ENCODE measurements around the gene HELZ. TPM values are rescaled to one million over a fixed set of nuclear protein-coding genes. Genes with fewer than 3 reads are reported as not detected.
"Not testable (repeated sequence)": the region's sequence is repeated elsewhere in the genome, so short reads cannot be mapped to it uniquely, and the experiment has no call there.

HELZ gene
- total RNA-seq, 1 donor from 2014 or later = 51.1 TPM

DNA sequence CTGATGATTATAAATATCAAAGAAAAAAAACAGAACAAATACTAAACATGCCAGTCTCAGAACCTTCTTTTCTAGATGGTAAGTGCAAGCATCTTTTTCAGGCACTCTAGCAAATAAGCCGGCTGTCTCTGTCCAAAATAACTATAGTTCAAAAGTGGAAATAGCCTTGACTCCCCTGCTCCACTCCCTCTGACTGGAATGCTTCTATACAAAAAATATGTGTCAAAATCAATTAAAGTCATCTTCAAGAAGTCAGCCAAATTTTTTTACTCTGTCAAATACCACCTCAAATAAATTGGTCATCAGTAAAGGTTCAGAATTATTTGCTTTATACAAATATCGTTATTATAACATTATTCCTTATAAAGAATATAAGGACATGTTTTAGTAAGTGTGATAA, 117.1 kb downstream of the HELZ start:
- DNase-seq (ENCODE audit: low read depth) (no peak), FAIRE-seq (no peak)
- TF ChIP-seq CTCF (IDR thresholded peaks at IDR 0.05; ENCODE audit: insufficient read depth, low read length, severe bottlenecking) = no peak
- H3K36me3 ChIP-seq (ENCODE audit: control insufficient read depth, insufficient read depth, low read length) = peaks cover 8% of the 10 kb centered on the region
- H3K27me3 ChIP-seq (ENCODE audit: control insufficient read depth, insufficient read depth, low read length) = no peaks in the 10 kb centered on the region
- no peak overlapping the region for H3K4me3 ChIP-seq (ENCODE audit: low read depth, low read length)

DNA sequence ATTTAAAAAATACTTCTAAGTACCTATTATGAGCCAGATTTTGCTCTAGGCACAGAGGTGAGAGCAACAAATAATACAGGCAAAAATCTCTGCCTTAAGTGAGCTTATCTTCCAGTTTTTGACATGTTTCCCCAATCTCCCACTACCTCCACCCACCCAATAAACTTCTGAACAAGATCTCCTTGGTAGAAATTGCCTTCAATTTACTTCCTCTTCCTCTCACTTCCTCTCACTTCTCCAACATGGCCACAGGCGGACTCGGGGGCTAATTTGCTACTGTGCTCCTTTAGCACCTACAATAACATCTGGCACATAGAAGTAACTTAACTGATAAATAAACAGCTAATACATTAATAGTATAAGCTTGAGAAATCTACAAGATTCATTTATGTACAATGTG, 118.0 kb downstream of the HELZ start:
- TF ChIP-seq CTCF (IDR thresholded peaks at IDR 0.05; ENCODE audit: insufficient read depth, low read length, severe bottlenecking) = no peak
- DNase-seq (ENCODE audit: low read depth) (no peak), FAIRE-seq (no peak)
- Histone ChIP-seq H3K36me3 (ENCODE audit: control insufficient read depth, insufficient read depth, low read length) (peaks cover 6% of the 10 kb centered on the region), H3K27me3 (ENCODE audit: control insufficient read depth, insufficient read depth, low read length) (no peaks in the 10 kb centered on the region), H3K4me3 (ENCODE audit: low read depth, low read length) (no peak overlapping the region)

DNA sequence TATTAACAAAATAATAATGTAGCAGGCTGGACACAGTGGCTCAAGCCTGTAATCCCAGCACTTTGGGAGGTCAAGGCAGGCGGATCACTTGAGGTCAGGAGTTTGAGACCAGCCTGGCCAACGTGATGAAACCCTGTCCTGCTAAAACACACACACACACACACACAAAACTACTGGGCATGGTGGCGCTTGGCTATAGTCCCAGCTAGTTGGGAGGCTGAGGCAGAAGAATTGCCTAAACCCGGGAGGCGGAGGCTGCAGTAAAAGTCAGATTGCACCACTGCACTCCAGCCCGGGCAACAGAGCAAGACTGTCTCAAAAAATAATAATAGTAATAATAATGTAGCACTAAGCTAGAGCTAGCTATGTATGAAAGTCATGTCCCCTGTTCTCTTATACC, 118.5 kb downstream of the HELZ start:
- not testable (repeated sequence) for DNase-seq (ENCODE audit: low read depth); H3K36me3 ChIP-seq (ENCODE audit: control insufficient read depth, insufficient read depth, low read length); H3K4me3 ChIP-seq (ENCODE audit: low read depth, low read length); FAIRE-seq; H3K27me3 ChIP-seq (ENCODE audit: control insufficient read depth, insufficient read depth, low read length)

DNA sequence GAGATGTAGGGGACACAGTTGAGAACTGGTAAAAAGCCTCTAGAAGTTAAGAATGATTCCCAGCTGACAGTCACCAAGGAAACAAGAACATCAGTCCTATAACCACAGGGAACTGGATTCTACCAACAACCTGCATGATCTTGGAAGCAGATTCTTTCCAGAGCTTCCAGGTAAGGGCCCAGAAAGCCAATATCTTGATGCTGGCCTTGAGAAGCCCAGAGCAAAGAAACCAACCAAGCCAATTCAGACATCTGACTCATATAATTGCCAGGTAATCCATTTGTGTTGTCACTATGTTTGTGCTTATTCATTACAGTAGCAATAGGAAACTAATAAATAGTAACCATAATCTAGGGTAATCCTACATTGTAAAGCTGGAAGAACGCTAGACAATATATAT, 119.1 kb downstream of the HELZ start:
- Histone ChIP-seq H3K4me3 (ENCODE audit: low read depth, low read length) (no peak overlapping the region), H3K27me3 (ENCODE audit: control insufficient read depth, insufficient read depth, low read length) (no peaks in the 10 kb centered on the region), H3K36me3 (ENCODE audit: control insufficient read depth, insufficient read depth, low read length) (peaks cover 9% of the 10 kb centered on the region)
- FAIRE-seq = no peak
- TF ChIP-seq CTCF (IDR thresholded peaks at IDR 0.05; ENCODE audit: insufficient read depth, low read length, severe bottlenecking) = no peak
- peak; percentile 18 for DNase-seq (ENCODE audit: low read depth)

GRCh38 chr17:67125417-67125816, 119.6 kb downstream of the HELZ start:
- no peak for DNase-seq (ENCODE audit: low read depth)
- no peak overlapping the region for H3K4me3 ChIP-seq (ENCODE audit: low read depth, low read length)
- TF ChIP-seq CTCF (IDR thresholded peaks at IDR 0.05; ENCODE audit: insufficient read depth, low read length, severe bottlenecking) = no peak
- no peak for FAIRE-seq
- peaks cover 9% of the 10 kb centered on the region for H3K36me3 ChIP-seq (ENCODE audit: control insufficient read depth, insufficient read depth, low read length)
- no peaks in the 10 kb centered on the region for H3K27me3 ChIP-seq (ENCODE audit: control insufficient read depth, insufficient read depth, low read length)

DNA sequence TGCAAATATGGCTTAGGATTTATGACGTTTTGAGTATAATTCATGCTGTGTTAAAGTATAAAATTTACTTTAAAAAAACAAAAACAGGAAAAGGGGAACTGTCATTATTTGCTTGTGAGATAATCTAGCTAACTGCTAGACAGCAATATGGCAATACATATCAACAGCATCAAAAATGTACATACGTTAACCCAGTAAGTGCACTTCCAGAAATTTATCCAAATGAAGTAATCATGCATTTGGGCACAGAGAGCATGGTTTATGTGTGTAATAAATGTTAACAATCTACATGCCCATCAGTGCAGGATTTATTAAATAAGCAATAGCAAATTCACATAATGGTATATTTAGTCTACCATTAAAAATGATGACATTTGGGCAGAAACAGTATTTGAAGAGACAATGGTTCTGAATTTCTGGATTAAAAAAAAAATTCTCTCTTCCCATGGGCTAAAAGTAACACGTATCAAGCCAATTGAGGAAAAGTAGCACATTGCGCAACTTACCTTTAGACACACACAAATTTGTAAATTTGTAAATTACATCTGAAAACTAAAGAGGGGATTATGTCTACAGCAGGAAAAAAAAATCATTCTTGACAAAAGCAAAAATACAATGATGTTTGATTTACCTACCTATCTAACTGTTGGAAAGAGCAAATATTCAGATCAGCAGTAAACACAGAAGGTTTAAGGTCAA, 120.4 kb downstream of the HELZ start:
- peaks cover 11% of the 10 kb centered on the region for H3K36me3 ChIP-seq (ENCODE audit: control insufficient read depth, insufficient read depth, low read length)
- FAIRE-seq = no peak
- no peak for TF ChIP-seq CTCF (IDR thresholded peaks at IDR 0.05; ENCODE audit: insufficient read depth, low read length, severe bottlenecking)
- no peak for DNase-seq (ENCODE audit: low read depth)
- no peaks in the 10 kb centered on the region for H3K27me3 ChIP-seq (ENCODE audit: control insufficient read depth, insufficient read depth, low read length)
- no peak overlapping the region for H3K4me3 ChIP-seq (ENCODE audit: low read depth, low read length)

Measured in bronchial epithelial cell (primary cell).